GM18526 (cell line): ENCODE data around the gene CLCA4.

Experiments
- POLR2A ChIP-seq: IDR thresholded peaks from 3 replicates; pipeline ENCODE4 v1.6.1; 2011; ENCODE audit not compliant: insufficient read length; ENCODE audit errors: extremely low read depth

The CLCA4 gene

GRCh38 chr1:86520789-86521521 lies 25.9 kb upstream of the CLCA4 start:
- no peak for TF ChIP-seq POLR2A

- no peak for TF ChIP-seq POLR2A
These were observed 25.4 kb upstream of the CLCA4 start for GRCh38 chr1:86521522-86521891.

GRCh38 chr1:86522240-86522639 lies 24.6 kb upstream of the CLCA4 start:
- no peak for TF ChIP-seq POLR2A

DNA sequence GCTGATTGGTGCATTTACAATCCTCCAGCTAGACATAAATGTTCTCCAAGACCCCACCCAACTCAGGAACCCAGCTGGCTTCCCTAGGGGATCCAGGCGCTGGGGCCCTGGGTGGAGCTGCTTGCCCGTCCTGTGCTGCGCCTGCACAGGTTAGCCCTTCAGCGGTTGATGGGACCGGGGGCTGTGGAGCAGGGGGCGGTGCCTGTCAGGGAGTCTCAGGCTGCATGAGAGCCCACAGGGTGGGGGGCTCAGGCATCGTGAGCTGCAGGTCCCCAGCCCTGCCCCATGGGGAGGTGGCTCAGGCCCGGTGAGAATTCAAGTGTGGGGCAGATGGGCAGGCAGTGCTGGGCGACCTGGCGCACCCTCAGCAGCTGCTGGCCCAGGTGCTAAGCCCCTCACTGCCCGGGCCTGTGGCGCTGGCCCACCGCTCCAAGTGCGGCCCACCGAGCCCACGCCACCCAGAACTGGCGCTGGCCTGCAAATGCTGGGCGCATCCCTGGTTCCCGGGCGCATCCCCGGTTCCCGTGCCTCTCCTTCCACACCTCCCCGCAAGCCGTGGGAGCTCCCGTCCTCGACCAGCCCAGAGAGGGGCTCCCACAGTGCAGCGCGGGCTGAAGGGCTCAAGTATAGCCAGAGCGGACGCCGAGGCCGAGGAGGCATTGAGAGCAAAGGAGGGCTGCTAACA lies 23.1 kb upstream of the CLCA4 start:
- TF ChIP-seq POLR2A: no peak

GRCh38 chr1:86527306-86527705 lies 19.6 kb upstream of the CLCA4 start:
- TF ChIP-seq POLR2A: no peak

DNA sequence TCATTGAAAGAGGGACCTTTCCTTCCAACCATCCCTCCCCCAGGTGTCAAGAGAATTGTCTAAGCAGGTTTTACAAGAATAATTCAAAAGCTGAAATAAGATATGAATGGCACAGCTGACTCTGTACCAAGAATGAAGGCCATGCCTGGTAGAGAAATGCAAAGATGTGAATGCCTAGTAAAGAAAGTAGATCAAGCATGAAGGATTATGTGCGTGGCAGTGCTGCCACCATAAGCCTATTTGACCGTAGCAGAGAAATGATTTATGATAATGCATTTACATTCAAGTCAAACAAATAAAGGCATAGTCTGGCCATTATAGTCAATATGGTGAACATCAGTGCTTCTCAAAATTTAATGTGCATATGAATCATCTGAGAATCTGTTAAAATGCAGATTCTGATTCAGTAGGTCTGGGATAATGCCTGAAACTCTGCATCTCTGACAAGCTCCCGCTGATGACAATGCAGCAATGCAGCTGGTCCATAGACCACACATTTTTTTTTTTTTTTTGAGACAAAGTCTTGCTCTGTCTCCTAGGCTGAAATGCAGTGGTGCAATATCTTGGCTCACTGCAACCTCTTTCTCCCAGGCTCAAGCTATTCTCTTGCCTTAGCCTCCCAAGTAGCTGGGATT lies 16.6 kb upstream of the CLCA4 start:
- TF ChIP-seq POLR2A: no peak

- TF ChIP-seq POLR2A: no peak
These were observed 8.8 kb upstream of the CLCA4 start for GRCh38 chr1:86537928-86538695.

DNA sequence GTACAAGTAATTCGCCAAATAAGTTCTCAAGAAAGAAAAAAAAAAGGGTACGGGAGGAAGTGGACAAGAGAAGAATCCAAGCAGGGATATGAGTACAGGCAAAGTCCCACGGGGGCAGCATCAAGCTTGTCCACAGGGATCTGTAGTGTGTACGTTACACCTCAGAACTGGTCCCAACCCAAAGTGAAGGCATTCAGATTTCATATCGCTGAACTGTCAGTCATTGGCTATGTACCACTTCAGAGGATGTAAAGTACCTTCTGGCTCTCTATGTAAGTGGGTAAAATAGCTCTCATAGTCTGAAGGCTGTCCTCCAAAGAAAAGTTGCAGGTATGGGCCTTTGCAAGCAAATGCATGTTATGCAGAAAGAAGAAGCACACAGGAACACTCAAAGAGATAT lies 8.1 kb upstream of the CLCA4 start:
- TF ChIP-seq POLR2A: no peak

- TF ChIP-seq POLR2A: no peak
These were observed 5.0 kb upstream of the CLCA4 start for GRCh38 chr1:86541859-86542258.

DNA sequence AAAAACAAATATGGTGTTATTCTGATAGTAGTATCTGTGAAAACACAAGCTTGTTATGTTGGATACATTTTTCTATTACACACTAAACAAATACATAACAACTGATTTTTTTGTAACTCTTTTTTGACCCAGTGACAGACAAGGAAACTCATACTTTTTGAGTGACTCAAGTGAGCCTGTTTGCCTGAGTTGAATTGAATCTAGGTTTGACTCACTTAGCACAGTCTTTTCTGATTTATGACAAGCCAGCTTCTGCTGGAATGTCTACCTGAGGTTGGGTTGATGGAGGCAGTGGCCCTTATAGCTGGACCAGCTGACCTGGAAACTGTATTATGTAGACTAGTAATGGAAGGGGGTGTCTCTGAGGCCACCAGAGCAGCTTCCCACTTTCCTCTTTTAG lies 4.2 kb upstream of the CLCA4 start:
- no peak for TF ChIP-seq POLR2A

GRCh38 chr1:86548839-86549238 lies 2.0 kb downstream of the CLCA4 start:
- TF ChIP-seq POLR2A: no peak

GRCh38 chr1:86551305-86551704 lies 4.4 kb downstream of the CLCA4 start:
- TF ChIP-seq POLR2A: no peak

- TF ChIP-seq POLR2A: no peak
These were observed 5.5 kb downstream of the CLCA4 start for GRCh38 chr1:86552376-86552775.

- TF ChIP-seq POLR2A: no peak
These were observed 10.9 kb downstream of the CLCA4 start for GRCh38 chr1:86557739-86558138.

- no peak for TF ChIP-seq POLR2A
These were observed 17.0 kb downstream of the CLCA4 start for GRCh38 chr1:86563849-86564248.

GRCh38 chr1:86567341-86567740 lies 20.5 kb downstream of the CLCA4 start:
- TF ChIP-seq POLR2A: no peak
